Kidney epithelial cell (primary cell): ENCODE results near the gene MAGI1. TPM values are rescaled to one million over a fixed set of nuclear protein-coding genes. Genes with fewer than 3 reads are reported as not detected.
A peak's percentile ranks its signal among the peaks of the same experiment; 100 is the strongest.

ENCODE experiments used
- DNase-seq: peaks from one replicate; pipeline ENCODE4 v3.0.0-alpha.2; 2010; ENCODE audit warnings: low read depth
- H3K27me3 ChIP-seq: 2 replicates; pipeline ENCODE4 v1.6.0; 2011; ENCODE audit warnings: low read length; ENCODE audit not compliant: control insufficient read depth, insufficient read depth
- H3K36me3 ChIP-seq: 2 replicates; pipeline ENCODE4 v1.5.1; 2011; ENCODE audit warnings: low read length; ENCODE audit not compliant: control insufficient read depth, insufficient read depth
- H3K4me3 ChIP-seq: 2 replicates; pipeline ENCODE4 v1.5.1; 2011; ENCODE audit warnings: low read depth, mild to moderate bottlenecking, control low read depth, low read length
- CTCF ChIP-seq: IDR thresholded peaks from 2 replicates; pipeline ENCODE4 v1.5.1; 2011; ENCODE audit warnings: mild to moderate bottlenecking, moderate library complexity, low read length, control low read depth, inconsistent platforms; ENCODE audit not compliant: insufficient read depth, poor library complexity, severe bottlenecking
- total RNA-seq: library from RNA; depleted of rRNA; stranded (reverse); fragments of >200 nt; gene quantifications from 2 replicates; pipeline ENCODE4 v1.2.3, GENCODE V29; 2015

The MAGI1 gene
- total RNA-seq, 1 donor from 2014 or later = 15.8 TPM

- no peak for DNase-seq
- Histone ChIP-seq H3K4me3 (no peak overlapping the region), H3K36me3 (no peaks in the 10 kb centered on the region), H3K27me3 (no peaks in the 10 kb centered on the region)
- TF ChIP-seq CTCF = peak; percentile 10
These were observed 372.1 kb downstream of the MAGI1 start for GRCh38 chr3:65666448-65667091.

- Histone ChIP-seq H3K36me3 (no peaks in the 10 kb centered on the region), H3K27me3 (no peaks in the 10 kb centered on the region), H3K4me3 (no peak overlapping the region)
- no peak for DNase-seq
- TF ChIP-seq CTCF = no peak
These were observed 372.8 kb downstream of the MAGI1 start for GRCh38 chr3:65665915-65666314.

- no peak for TF ChIP-seq CTCF
- no peak overlapping the region for H3K4me3 ChIP-seq
- no peaks in the 10 kb centered on the region for H3K36me3 ChIP-seq
- DNase-seq = no peak
- H3K27me3 ChIP-seq = no peaks in the 10 kb centered on the region
These were observed 373.8 kb downstream of the MAGI1 start for GRCh38 chr3:65664931-65665330.

- no peak for DNase-seq
- Histone ChIP-seq H3K4me3 (no peak overlapping the region), H3K36me3 (no peaks in the 10 kb centered on the region), H3K27me3 (no peaks in the 10 kb centered on the region)
- TF ChIP-seq CTCF = no peak
These were observed 374.3 kb downstream of the MAGI1 start for GRCh38 chr3:65664446-65664845.

- H3K36me3 ChIP-seq = no peaks in the 10 kb centered on the region
- no peaks in the 10 kb centered on the region for H3K27me3 ChIP-seq
- no peak for DNase-seq
- no peak for TF ChIP-seq CTCF
- no peak overlapping the region for H3K4me3 ChIP-seq
These were observed 376.6 kb downstream of the MAGI1 start for GRCh38 chr3:65662095-65662494.

GRCh38 chr3:65660000-65660598 lies 378.6 kb downstream of the MAGI1 start:
- H3K27me3 ChIP-seq = no peaks in the 10 kb centered on the region
- H3K4me3 ChIP-seq = no peak overlapping the region
- no peaks in the 10 kb centered on the region for H3K36me3 ChIP-seq
- no peak for DNase-seq
- TF ChIP-seq CTCF = no peak
